Gastroesophageal sphincter (tissue), 3 donors: ENCODE measurements around the gene HAUS5.

Source experiments
- EP300 ChIP-seq: sonication (generic); formaldehyde crosslinking; IDR thresholded peaks from one replicate; pipeline ENCODE4 v1.6.1; 2017; ENCODE audit warnings: antibody characterized with exemption, mild to moderate bottlenecking
- POLR2A ChIP-seq, 2 donors: fragments of 450-650 bp; IDR thresholded peaks; one replicate each; pipeline ENCODE4 v1.6.1; 2017; ENCODE audit warnings: antibody characterized with exemption in 2 of 2, mild to moderate bottlenecking in 2 of 2, moderate library complexity in 1 of 2
- POLR2AphosphoS5 ChIP-seq: sonication (generic); formaldehyde crosslinking; IDR thresholded peaks from one replicate; pipeline ENCODE4 v1.6.1; 2017; ENCODE audit warnings: antibody characterized with exemption
- TF ChIP-seq, protein P1 (sequence below), 4 experiments: fragments of 200-600 bp in 2 of 4; fragments of 450-650 bp in 2 of 4; sonication (generic) in 1 of 4; IDR thresholded peaks; one replicate each; pipeline ENCODE4 v1.5.1; 2017 to 2019; ENCODE audit warnings: antibody characterized with exemption in 4 of 4, mild to moderate bottlenecking in 2 of 4, moderate library complexity in 2 of 4

DNA sequence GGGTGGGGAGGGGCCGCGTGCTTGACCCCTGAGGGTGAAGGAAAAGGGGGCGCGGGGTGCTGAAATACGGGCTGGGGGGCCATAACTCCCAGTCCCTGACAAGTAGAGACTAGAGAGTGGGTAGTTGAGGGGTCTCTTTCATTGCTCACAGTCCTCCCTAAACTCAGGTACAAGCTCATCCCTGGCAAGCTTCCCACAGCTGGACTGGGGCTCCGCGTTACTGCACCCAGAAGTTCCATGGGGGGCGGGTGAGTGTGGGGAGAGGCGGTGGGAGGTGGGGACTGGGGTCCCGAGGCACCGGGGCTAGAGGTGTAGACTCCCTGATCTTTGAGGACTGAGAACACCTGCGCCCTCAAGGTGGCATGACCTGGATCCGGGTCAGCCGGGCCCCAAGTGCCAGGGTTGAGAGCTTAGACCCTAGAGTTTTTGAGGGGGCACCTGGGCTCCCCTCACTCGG is 30.3 kb downstream of the HAUS5 start:
- TF ChIP-seq, protein P1, sequence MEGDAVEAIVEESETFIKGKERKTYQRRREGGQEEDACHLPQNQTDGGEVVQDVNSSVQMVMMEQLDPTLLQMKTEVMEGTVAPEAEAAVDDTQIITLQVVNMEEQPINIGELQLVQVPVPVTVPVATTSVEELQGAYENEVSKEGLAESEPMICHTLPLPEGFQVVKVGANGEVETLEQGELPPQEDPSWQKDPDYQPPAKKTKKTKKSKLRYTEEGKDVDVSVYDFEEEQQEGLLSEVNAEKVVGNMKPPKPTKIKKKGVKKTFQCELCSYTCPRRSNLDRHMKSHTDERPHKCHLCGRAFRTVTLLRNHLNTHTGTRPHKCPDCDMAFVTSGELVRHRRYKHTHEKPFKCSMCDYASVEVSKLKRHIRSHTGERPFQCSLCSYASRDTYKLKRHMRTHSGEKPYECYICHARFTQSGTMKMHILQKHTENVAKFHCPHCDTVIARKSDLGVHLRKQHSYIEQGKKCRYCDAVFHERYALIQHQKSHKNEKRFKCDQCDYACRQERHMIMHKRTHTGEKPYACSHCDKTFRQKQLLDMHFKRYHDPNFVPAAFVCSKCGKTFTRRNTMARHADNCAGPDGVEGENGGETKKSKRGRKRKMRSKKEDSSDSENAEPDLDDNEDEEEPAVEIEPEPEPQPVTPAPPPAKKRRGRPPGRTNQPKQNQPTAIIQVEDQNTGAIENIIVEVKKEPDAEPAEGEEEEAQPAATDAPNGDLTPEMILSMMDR (IDR thresholded peaks at IDR 0.05): no peak
- TF ChIP-seq POLR2A (IDR thresholded peaks at IDR 0.05) (no peak), POLR2AphosphoS5 (no peak), EP300 (no peak)
